Mesenchymal stem cell (in vitro differentiated cells and primary cell): ENCODE results near the gene PDZRN4.
"Not testable (repeated sequence)": the region's sequence is repeated elsewhere in the genome, so short reads cannot be mapped to it uniquely, and the experiment has no call there.

ENCODE experiments used
- DNase-seq: peaks from one replicate; pipeline ENCODE4 v3.0.0-alpha.2; 2013
- H2AFZ ChIP-seq: one replicate; pipeline ENCODE4 v1.6.1; 2013; ENCODE audit warnings: low read depth, mild to moderate bottlenecking, control low read depth, inconsistent platforms, low read length, moderate library complexity
- H2AK5ac ChIP-seq: 2 replicates; pipeline ENCODE4 v1.6.1; 2013; ENCODE audit warnings: low read length, moderate library complexity, mild to moderate bottlenecking, inconsistent platforms; ENCODE audit not compliant: severe bottlenecking
- H2BK120ac ChIP-seq: one replicate; pipeline ENCODE4 v1.6.1; 2013; ENCODE audit warnings: low read depth, mild to moderate bottlenecking, inconsistent platforms, low read length, moderate library complexity
- H2BK12ac ChIP-seq, 2 experiments: one replicate each; pipeline ENCODE4 v1.6.1; 2013; ENCODE audit warnings: inconsistent platforms in 2 of 2, low read length in 2 of 2, mild to moderate bottlenecking in 2 of 2, moderate library complexity in 2 of 2, control low read depth in 1 of 2
- H2BK15ac ChIP-seq: one replicate; pipeline ENCODE4 v1.6.1; 2013; ENCODE audit warnings: mild to moderate bottlenecking, low read depth, inconsistent platforms; ENCODE audit not compliant: poor library complexity, severe bottlenecking
- H2BK5ac ChIP-seq: 2 replicates; pipeline ENCODE4 v1.6.1; 2013; ENCODE audit warnings: low read depth, mild to moderate bottlenecking, low read length, control low read depth, inconsistent platforms; ENCODE audit not compliant: poor library complexity, severe bottlenecking
- H3K14ac ChIP-seq, 2 experiments: one replicate each; pipeline ENCODE4 v1.6.1; 2013; ENCODE audit warnings: inconsistent platforms in 2 of 2, low read length in 2 of 2, control low read depth in 1 of 2, mild to moderate bottlenecking in 1 of 2, moderate library complexity in 1 of 2
- H3K18ac ChIP-seq, 2 experiments: one replicate each; pipeline ENCODE4 v1.6.1; 2013; ENCODE audit warnings: inconsistent platforms in 2 of 2, low read length in 2 of 2, control low read depth in 1 of 2, low read depth in 1 of 2, mild to moderate bottlenecking in 1 of 2
- H3K23ac ChIP-seq, 2 experiments: one replicate each; pipeline ENCODE4 v1.6.1; 2013; ENCODE audit warnings: inconsistent platforms in 2 of 2, low read length in 2 of 2, mild to moderate bottlenecking in 2 of 2, moderate library complexity in 2 of 2, control low read depth in 1 of 2
- H3K27ac ChIP-seq: 2 replicates; pipeline ENCODE4 v1.5.1; 2013; ENCODE audit warnings: mild to moderate bottlenecking, moderate library complexity, low read length, control low read depth, inconsistent platforms; ENCODE audit not compliant: poor library complexity, severe bottlenecking
- H3K27me3 ChIP-seq, 2 experiments: 2 replicates each; pipeline versions ENCODE4 v1.6.1 to v1.7.0; 2013; ENCODE audit warnings: low read length in 2 of 2, mild to moderate bottlenecking in 2 of 2, moderate library complexity in 2 of 2, control low read depth in 1 of 2, inconsistent platforms in 1 of 2; ENCODE audit not compliant: control insufficient read depth in 1 of 2, insufficient read depth in 1 of 2
- H3K36me3 ChIP-seq, 2 experiments: 2 replicates each; pipeline versions ENCODE4 v1.6.1 to v1.7.0; 2013; ENCODE audit warnings: low read length in 2 of 2, control low read depth in 1 of 2, inconsistent platforms in 1 of 2, low read depth in 1 of 2, mild to moderate bottlenecking in 1 of 2; ENCODE audit not compliant: insufficient read depth in 2 of 2, control insufficient read depth in 1 of 2
- H3K4ac ChIP-seq, 2 experiments: one replicate each; pipeline ENCODE4 v1.6.1; 2013; ENCODE audit warnings: inconsistent platforms in 2 of 2, low read length in 2 of 2, mild to moderate bottlenecking in 2 of 2, moderate library complexity in 2 of 2, control low read depth in 1 of 2, low read depth in 1 of 2
- H3K4me1 ChIP-seq: 2 replicates; pipeline ENCODE4 v1.6.1; 2013; ENCODE audit warnings: low read depth, low read length, control low read depth; ENCODE audit not compliant: control insufficient read depth, insufficient read depth
- H3K4me2 ChIP-seq: 2 replicates; pipeline ENCODE4 v1.6.1; 2013; ENCODE audit warnings: low read length, mild to moderate bottlenecking, inconsistent platforms; ENCODE audit not compliant: poor library complexity, severe bottlenecking
- H3K4me3 ChIP-seq, 2 experiments: 2 replicates each; pipeline versions ENCODE4 v1.5.1 to v1.7.0; 2013; ENCODE audit warnings: low read length in 2 of 2, mild to moderate bottlenecking in 2 of 2, control low read depth in 1 of 2, low read depth in 1 of 2; ENCODE audit not compliant: insufficient read depth in 1 of 2
- H3K79me1 ChIP-seq: replicated peaks from 2 replicates; pipeline ENCODE4 v1.6.1; 2013; ENCODE audit warnings: mild to moderate bottlenecking, control low read depth, low read length, inconsistent platforms; ENCODE audit not compliant: poor library complexity, severe bottlenecking
- H3K9ac ChIP-seq: 2 replicates; pipeline ENCODE4 v1.7.0; 2013; ENCODE audit warnings: mild to moderate bottlenecking, low read length, moderate library complexity
- H3K9me3 ChIP-seq: 2 replicates; pipeline ENCODE4 v1.7.0; 2013; ENCODE audit warnings: mild to moderate bottlenecking, low read length; ENCODE audit not compliant: control insufficient read depth
- H4K8ac ChIP-seq: one replicate; pipeline ENCODE4 v1.6.1; 2013; ENCODE audit warnings: inconsistent platforms, mild to moderate bottlenecking, low read length, moderate library complexity
- H4K91ac ChIP-seq: one replicate; pipeline ENCODE4 v1.6.1; 2013; ENCODE audit warnings: mild to moderate bottlenecking, low read length, inconsistent platforms
- WGBS: methylation state at CpG from one replicate; pipeline ENCODE4 v1.1.7; 2013; ENCODE audit warnings: mixed read lengths; 5-methylcytosine and 5-hydroxymethylcytosine counted together

Gene PDZRN4

GRCh38 chr12:41263196-41263595, 75.1 kb downstream of the PDZRN4 start:
- not testable (repeated sequence) for H3K79me1 ChIP-seq, H2BK12ac ChIP-seq, H2AK5ac ChIP-seq, H3K9me3 ChIP-seq, H3K4me2 ChIP-seq, DNase-seq, H3K9ac ChIP-seq, H2BK15ac ChIP-seq, H3K23ac ChIP-seq, H3K36me3 ChIP-seq, H3K27me3 ChIP-seq, H4K91ac ChIP-seq, H3K27ac ChIP-seq, H3K18ac ChIP-seq, H2AFZ ChIP-seq, H4K8ac ChIP-seq, H2BK120ac ChIP-seq, H3K4me3 ChIP-seq, H2BK5ac ChIP-seq, H3K4ac ChIP-seq, H3K4me1 ChIP-seq, H3K14ac ChIP-seq
- 79% methylated on average over 6 of the region's 6 CpGs for WGBS

GRCh38 chr12:41264281-41264680, 76.2 kb downstream of the PDZRN4 start:
- no peaks in the 10 kb centered on the region for H3K9me3 ChIP-seq
- no peak overlapping the region for H2AFZ ChIP-seq
- no peak overlapping the region for H3K4ac ChIP-seq
- H2BK12ac ChIP-seq = no peak overlapping the region
- no peak overlapping the region for H4K91ac ChIP-seq
- H3K18ac ChIP-seq = no peak overlapping the region
- H2BK120ac ChIP-seq = no peak overlapping the region
- H3K27ac ChIP-seq = no peak overlapping the region
- H3K79me1 ChIP-seq = no peaks in the 10 kb centered on the region
- no peak overlapping the region for H3K23ac ChIP-seq
- no peak overlapping the region for H3K14ac ChIP-seq
- H3K4me1 ChIP-seq = no peaks in the 10 kb centered on the region
- no peaks in the 10 kb centered on the region for H3K27me3 ChIP-seq
- no peak for DNase-seq
- no peak overlapping the region for H4K8ac ChIP-seq
- H3K9ac ChIP-seq = no peak overlapping the region
- H3K4me2 ChIP-seq = no peak overlapping the region
- H2BK15ac ChIP-seq = no peak overlapping the region
- no peak overlapping the region for H2AK5ac ChIP-seq
- H2BK5ac ChIP-seq = no peak overlapping the region
- no peaks in the 10 kb centered on the region for H3K36me3 ChIP-seq
- H3K4me3 ChIP-seq = no peak overlapping the region

- no peak overlapping the region for H2AK5ac ChIP-seq
- no peak overlapping the region for H4K91ac ChIP-seq
- H2BK5ac ChIP-seq = no peak overlapping the region
- no peak overlapping the region for H3K4me3 ChIP-seq
- no peak for DNase-seq
- no peaks in the 10 kb centered on the region for H3K27me3 ChIP-seq
- H4K8ac ChIP-seq = no peak overlapping the region
- H2AFZ ChIP-seq = no peak overlapping the region
- no peaks in the 10 kb centered on the region for H3K9me3 ChIP-seq
- no peak overlapping the region for H3K14ac ChIP-seq
- H3K36me3 ChIP-seq = no peaks in the 10 kb centered on the region
- 77% methylated on average over 1 of the region's 1 CpG for WGBS
- H3K9ac ChIP-seq = no peak overlapping the region
- no peak overlapping the region for H3K27ac ChIP-seq
- H3K4me2 ChIP-seq = no peak overlapping the region
- no peak overlapping the region for H2BK120ac ChIP-seq
- no peaks in the 10 kb centered on the region for H3K4me1 ChIP-seq
- no peak overlapping the region for H3K23ac ChIP-seq
- H3K4ac ChIP-seq = no peak overlapping the region
- H3K18ac ChIP-seq = no peak overlapping the region
- H3K79me1 ChIP-seq = no peaks in the 10 kb centered on the region
- no peak overlapping the region for H2BK12ac ChIP-seq
- no peak overlapping the region for H2BK15ac ChIP-seq
These were observed 80.9 kb downstream of the PDZRN4 start for GRCh38 chr12:41269056-41269455.

DNA sequence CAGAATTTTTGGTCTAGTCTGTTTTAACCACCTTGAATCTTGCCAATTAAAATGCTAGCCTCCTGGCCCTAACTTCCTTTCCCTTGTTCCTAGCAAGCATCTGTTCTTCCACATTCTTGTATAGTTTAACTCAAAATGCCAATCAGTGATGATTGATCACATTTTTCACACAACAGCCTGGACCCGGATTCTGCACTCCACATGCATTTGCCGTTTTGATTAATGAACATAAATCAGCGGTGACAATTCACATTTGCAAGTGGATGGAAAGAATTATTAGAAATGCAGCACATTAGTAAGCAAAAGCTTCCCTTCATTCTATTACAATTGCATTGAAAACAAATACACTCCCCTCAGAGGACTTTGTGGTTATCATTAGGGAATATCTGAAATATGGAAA, 83.4 kb downstream of the PDZRN4 start:
- Histone ChIP-seq H3K36me3 (no peaks in the 10 kb centered on the region), H2BK120ac (no peak overlapping the region), H2BK15ac (no peak overlapping the region), H2AFZ (no peak overlapping the region), H3K23ac (no peak overlapping the region), H3K14ac (no peak overlapping the region), H4K8ac (no peak overlapping the region), H3K4ac (no peak overlapping the region), H2BK5ac (no peak overlapping the region), H3K4me1 (no peaks in the 10 kb centered on the region), H4K91ac (no peak overlapping the region), H3K4me2 (no peak overlapping the region), H2BK12ac (no peak overlapping the region), H3K27ac (no peak overlapping the region), H3K18ac (no peak overlapping the region), H3K9ac (no peak overlapping the region), H3K79me1 (no peaks in the 10 kb centered on the region), H3K9me3 (no peaks in the 10 kb centered on the region), H3K27me3 (no peaks in the 10 kb centered on the region), H3K4me3 (no peak overlapping the region), H2AK5ac (no peak overlapping the region)
- no peak for DNase-seq
- WGBS = 50% methylated on average over 1 of the region's 3 CpGs
